ENCODE measurements around the gene ASAP2.

DNA sequence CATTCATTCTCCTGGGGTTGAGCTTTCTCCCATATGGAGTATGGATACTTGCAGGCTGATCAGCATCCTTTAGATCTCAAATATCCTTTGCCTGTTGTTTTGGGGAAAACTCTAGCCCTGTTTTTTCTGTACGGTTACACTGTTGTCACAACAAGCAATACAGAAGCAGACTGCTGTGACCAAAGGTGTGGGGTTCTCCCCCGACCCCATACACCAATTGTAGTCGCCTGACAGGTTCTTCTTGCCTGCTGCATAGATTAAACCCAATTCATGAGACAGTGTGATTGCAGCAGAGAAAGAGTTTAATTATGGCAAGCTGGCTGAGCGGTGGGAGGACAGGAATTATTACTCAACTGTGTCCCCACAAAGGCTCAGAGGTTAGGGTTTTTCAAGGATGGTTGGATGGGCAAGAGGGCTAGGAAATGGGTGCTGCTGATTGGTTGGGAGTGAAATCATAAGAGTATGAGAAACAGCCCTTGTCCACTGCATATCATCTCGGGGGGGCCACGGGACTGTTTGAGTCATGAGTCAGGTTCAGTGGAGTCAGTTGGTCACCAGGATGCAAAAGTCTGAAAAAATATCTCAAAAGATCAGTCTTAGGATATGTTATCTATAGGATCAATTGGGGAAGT lies 176.1 kb downstream of the ASAP2 start:
- TF ChIP-seq CTCF (IDR thresholded peaks at IDR 0.05; ENCODE audit: low read length): no peak
- TF ChIP-seq EZH2 (IDR thresholded peaks at IDR 0.05; ENCODE audit: borderline replicate concordance, low read length): no peak
